Spinal cord (tissue), 10 donors: ENCODE results near the gene KCNK10. TPM values are rescaled to one million over a fixed set of nuclear protein-coding genes. Genes with fewer than 3 reads are reported as not detected.

ENCODE experiments used
- DNase-seq, 6 donors: peaks; one replicate each; pipeline versions ENCODE4 v3.0.0 to v3.0.0-alpha.2; 2013 to 2015; ENCODE audit warnings: low spot score in 6 of 6, low read depth in 4 of 6
- H3K27ac ChIP-seq: one replicate; pipeline ENCODE4 v1.5.1; 2013; ENCODE audit warnings: low read depth, low read length, control low read depth
- H3K27me3 ChIP-seq: one replicate; pipeline ENCODE4 v1.6.1; 2013; ENCODE audit warnings: low read length; ENCODE audit not compliant: control insufficient read depth, insufficient read depth
- H3K36me3 ChIP-seq: one replicate; pipeline ENCODE4 v1.6.1; 2013; ENCODE audit warnings: low read length; ENCODE audit not compliant: control insufficient read depth, insufficient read depth
- H3K4me1 ChIP-seq: one replicate; pipeline ENCODE4 v1.6.1; 2013; ENCODE audit warnings: low read length; ENCODE audit not compliant: control insufficient read depth, insufficient read depth
- H3K4me3 ChIP-seq: one replicate; pipeline ENCODE4 v1.5.1; 2013; ENCODE audit warnings: low read depth, low read length, control low read depth
- H3K9me3 ChIP-seq: one replicate; pipeline ENCODE4 v1.6.1; 2013; ENCODE audit warnings: low read length; ENCODE audit not compliant: control insufficient read depth, insufficient read depth
- WGBS: methylation state at CpG from one replicate; pipeline ENCODE4 v1.1.5; 2013; ENCODE audit warnings: missing lambda C conversion rate; ENCODE audit not compliant: insufficient coverage; 5-methylcytosine and 5-hydroxymethylcytosine counted together
- polyA plus RNA-seq, 2 donors: library from polyadenylated mRNA; unstranded; fragments of 120-200 nt; gene quantifications; one replicate each; pipeline ENCODE4 v1.2.1, GENCODE V29; 2013; ENCODE audit not compliant: insufficient read length in 2 of 2
- total RNA-seq, 2 donors: library from RNA; depleted of rRNA in 1 of 2; stranded (reverse); fragments of 120-200 nt in 1 of 2; fragments of >200 nt in 1 of 2; gene quantifications; one replicate each; pipeline versions ENCODE4 v1.2.3 to v1.2.4, GENCODE V29; 2013 to 2014
- donor health status: healthy.

The KCNK10 gene
- total and polyA plus RNA-seq, 4 donors = 6.2 to 15.3 (median 11.9) TPM

- no peak overlapping the region for H3K4me3 ChIP-seq
- WGBS = 92% methylated on average over 22 of the region's 22 CpGs
- H3K9me3 ChIP-seq = no peaks in the 10 kb centered on the region
- no peaks in the 10 kb centered on the region for H3K27me3 ChIP-seq
- peaks cover 12% of the 10 kb centered on the region for H3K36me3 ChIP-seq
- H3K4me1 ChIP-seq = peaks cover 5% of the 10 kb centered on the region
- H3K27ac ChIP-seq = no peak overlapping the region
- DNase-seq = no peak
Observed at GRCh38 chr14:88185843-88186242, 137.2 kb downstream of the KCNK10 start.

- Histone ChIP-seq H3K9me3 (no peaks in the 10 kb centered on the region), H3K27ac (no peak overlapping the region), H3K4me3 (no peak overlapping the region), H3K27me3 (no peaks in the 10 kb centered on the region), H3K4me1 (peaks cover 5% of the 10 kb centered on the region), H3K36me3 (peaks cover 12% of the 10 kb centered on the region)
- WGBS = 91% methylated on average over 8 of the region's 8 CpGs
- no peak for DNase-seq
Observed at GRCh38 chr14:88184956-88185355, 138.1 kb downstream of the KCNK10 start.

DNA sequence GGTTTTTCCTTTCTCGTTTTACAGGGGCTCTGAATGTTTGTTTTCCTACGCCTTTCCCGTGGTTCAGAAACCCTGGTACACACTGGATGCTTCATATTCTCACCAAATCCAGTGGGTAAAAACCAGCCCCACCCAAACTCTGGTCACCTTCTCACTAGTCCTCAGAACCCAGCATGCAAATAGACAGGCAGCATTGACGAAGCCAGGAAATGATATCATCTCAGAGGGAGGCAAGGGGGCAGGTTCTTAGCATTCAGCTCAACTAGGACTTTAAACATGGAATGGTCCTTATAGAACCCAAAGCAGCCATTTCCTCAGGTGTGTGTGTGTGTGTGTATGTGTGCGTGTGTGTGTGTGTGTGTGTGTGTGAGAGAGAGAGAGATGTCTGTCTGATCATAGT lies 142.0 kb downstream of the KCNK10 start:
- 63% methylated on average over 4 of the region's 5 CpGs for WGBS
- Histone ChIP-seq H3K9me3 (no peaks in the 10 kb centered on the region), H3K36me3 (peaks cover 12% of the 10 kb centered on the region), H3K4me3 (no peak overlapping the region), H3K27me3 (no peaks in the 10 kb centered on the region), H3K4me1 (no peaks in the 10 kb centered on the region), H3K27ac (no peak overlapping the region)
- DNase-seq = no peak

GRCh38 chr14:88179716-88180115 lies 143.4 kb downstream of the KCNK10 start:
- H3K36me3 ChIP-seq = no peaks in the 10 kb centered on the region
- no peaks in the 10 kb centered on the region for H3K27me3 ChIP-seq
- H3K4me1 ChIP-seq = no peaks in the 10 kb centered on the region
- no peak for DNase-seq
- H3K9me3 ChIP-seq = no peaks in the 10 kb centered on the region
- no peak overlapping the region for H3K4me3 ChIP-seq
- no peak overlapping the region for H3K27ac ChIP-seq
- WGBS = 81% methylated on average over 5 of the region's 6 CpGs

GRCh38 chr14:88170333-88170732 lies 152.7 kb downstream of the KCNK10 start:
- no peak for DNase-seq
- no peak overlapping the region for H3K4me3 ChIP-seq
- H3K27ac ChIP-seq = no peak overlapping the region
- H3K36me3 ChIP-seq = no peaks in the 10 kb centered on the region
- H3K9me3 ChIP-seq = no peaks in the 10 kb centered on the region
- H3K4me1 ChIP-seq = no peaks in the 10 kb centered on the region
- H3K27me3 ChIP-seq = no peaks in the 10 kb centered on the region

- DNase-seq = no peak
- 100% methylated on average over 1 of the region's 3 CpGs for WGBS
Observed at GRCh38 chr14:88168498-88169165, 154.4 kb downstream of the KCNK10 start.

GRCh38 chr14:88168025-88168424 lies 155.0 kb downstream of the KCNK10 start:
- WGBS = 88% methylated on average over 7 of the region's 7 CpGs
- H3K27ac ChIP-seq = no peak overlapping the region
- H3K4me3 ChIP-seq = no peak overlapping the region
- H3K4me1 ChIP-seq = no peaks in the 10 kb centered on the region
- H3K27me3 ChIP-seq = no peaks in the 10 kb centered on the region
- H3K9me3 ChIP-seq = no peaks in the 10 kb centered on the region
- H3K36me3 ChIP-seq = no peaks in the 10 kb centered on the region
- no peak for DNase-seq

More at GRCh38 chr14:88168498-88169165, 154.4 kb downstream of the KCNK10 start:
- Histone ChIP-seq H3K27ac (no peak overlapping the region), H3K9me3 (no peaks in the 10 kb centered on the region), H3K27me3 (no peaks in the 10 kb centered on the region), H3K4me1 (no peaks in the 10 kb centered on the region), H3K36me3 (no peaks in the 10 kb centered on the region), H3K4me3 (no peak overlapping the region)

- H3K27ac ChIP-seq = no peak overlapping the region
- no peaks in the 10 kb centered on the region for H3K4me1 ChIP-seq
- 100% methylated on average over 1 of the region's 3 CpGs for WGBS
- no peak overlapping the region for H3K4me3 ChIP-seq
- no peaks in the 10 kb centered on the region for H3K27me3 ChIP-seq
- DNase-seq = no peak
- no peaks in the 10 kb centered on the region for H3K36me3 ChIP-seq
- H3K9me3 ChIP-seq = no peaks in the 10 kb centered on the region
Observed at GRCh38 chr14:88166616-88167015, 156.5 kb downstream of the KCNK10 start.

DNA sequence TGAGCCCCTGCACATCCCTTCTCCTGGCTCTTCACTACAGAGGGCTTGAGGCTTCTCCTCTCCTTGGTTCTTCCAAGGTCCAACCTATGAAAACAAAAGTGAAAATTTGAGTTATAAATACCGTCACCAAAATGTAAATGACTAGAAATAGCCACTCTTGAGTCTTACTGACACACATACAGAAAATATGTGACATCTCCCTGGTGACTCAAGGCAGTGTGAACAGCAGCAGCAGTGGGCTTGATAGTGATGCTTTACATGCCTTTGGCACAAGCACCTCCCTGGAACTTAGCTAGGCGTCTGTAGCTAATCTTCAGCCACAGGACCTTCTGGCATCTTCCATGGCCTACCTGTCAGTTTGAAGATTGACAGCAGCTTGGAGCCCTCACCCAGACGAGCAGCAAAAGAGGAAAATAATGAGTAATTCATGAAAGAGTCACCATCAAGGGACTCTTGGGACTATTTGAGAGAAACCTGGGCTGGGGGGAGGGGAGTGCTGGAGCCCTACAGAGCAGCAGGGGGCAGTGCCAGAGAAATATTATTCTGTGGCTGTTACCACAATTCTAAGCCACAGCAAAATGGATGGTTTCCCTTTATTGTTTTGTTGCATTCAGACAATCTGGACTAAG lies 158.0 kb downstream of the KCNK10 start:
- Histone ChIP-seq H3K9me3 (no peaks in the 10 kb centered on the region), H3K4me1 (no peaks in the 10 kb centered on the region), H3K36me3 (no peaks in the 10 kb centered on the region), H3K27me3 (no peaks in the 10 kb centered on the region), H3K27ac (no peak overlapping the region), H3K4me3 (no peak overlapping the region)
- no peak for DNase-seq
- WGBS = 38% methylated on average over 1 of the region's 3 CpGs

DNA sequence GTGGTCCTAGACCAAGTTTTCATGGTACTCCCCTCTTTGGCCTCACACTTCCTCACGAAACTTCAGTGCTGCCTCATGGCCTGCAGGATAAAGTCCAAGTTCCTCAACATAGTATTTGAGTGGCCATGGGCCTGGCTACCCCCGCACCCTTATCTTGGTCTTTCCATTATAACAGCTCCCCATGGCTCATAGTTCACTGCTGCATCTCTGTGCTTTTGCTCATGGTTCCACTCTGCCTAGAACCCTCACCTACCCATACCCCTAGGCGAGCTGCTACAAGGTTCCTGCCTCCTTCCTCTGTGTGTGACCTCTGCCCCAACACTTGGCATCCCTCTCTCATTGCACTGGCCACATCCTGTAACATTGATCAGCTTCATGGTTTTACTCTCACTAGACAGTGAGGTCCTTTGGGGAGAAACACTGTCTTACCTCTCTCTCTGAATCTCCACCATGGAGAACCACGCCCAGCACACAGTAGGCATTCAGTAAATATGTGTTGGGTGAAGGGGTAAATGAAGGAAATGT lies 159.3 kb downstream of the KCNK10 start:
- no peaks in the 10 kb centered on the region for H3K9me3 ChIP-seq
- H3K36me3 ChIP-seq = no peaks in the 10 kb centered on the region
- WGBS = 88% methylated on average over 3 of the region's 4 CpGs
- H3K27me3 ChIP-seq = no peaks in the 10 kb centered on the region
- no peak for DNase-seq
- no peak overlapping the region for H3K4me3 ChIP-seq
- H3K27ac ChIP-seq = no peak overlapping the region
- H3K4me1 ChIP-seq = no peaks in the 10 kb centered on the region
